Stimulated activated CD4-positive, alpha-beta T cell treated with anti-CD3 and anti-CD28 coated beads, Interleukin-15, amount 100 ng/mL, for 48 hours (primary cell): ENCODE results near the gene TMEM45B.
"Not testable (repeated sequence)": the region's sequence is repeated elsewhere in the genome, so short reads cannot be mapped to it uniquely, and the experiment has no call there.

Experiments used
- DNase-seq, 2 donors: peaks; one replicate each; pipeline ENCODE4 v3.0.0-alpha.2; 2020; ENCODE audit warnings: low read depth in 2 of 2

Gene TMEM45B

GRCh38 chr11:129852125-129852740 lies 36.6 kb downstream of the TMEM45B start:
- no peak for DNase-seq

- peak; percentile 11 to 15 for DNase-seq
Measured at GRCh38 chr11:129853518-129854231, 38.0 kb downstream of the TMEM45B start.

- no peak for DNase-seq
Measured at GRCh38 chr11:129854232-129854805, 38.7 kb downstream of the TMEM45B start.

GRCh38 chr11:129855086-129855485 lies 39.4 kb downstream of the TMEM45B start:
- DNase-seq: no peak

- no peak for DNase-seq
Measured at GRCh38 chr11:129856036-129856435, 40.4 kb downstream of the TMEM45B start.

GRCh38 chr11:129861702-129862522 lies 46.3 kb downstream of the TMEM45B start:
- DNase-seq: no peak

GRCh38 chr11:129864811-129865210 lies 49.2 kb downstream of the TMEM45B start:
- no peak for DNase-seq

GRCh38 chr11:129865701-129866100 lies 50.1 kb downstream of the TMEM45B start:
- DNase-seq: no peak

- DNase-seq: no peak
Measured at GRCh38 chr11:129866311-129866710, 50.7 kb downstream of the TMEM45B start.

- DNase-seq: not testable (repeated sequence)
Measured at GRCh38 chr11:129868626-129869025, 53.0 kb downstream of the TMEM45B start.

GRCh38 chr11:129871914-129872313 lies 56.3 kb downstream of the TMEM45B start:
- no peak for DNase-seq

- no peak for DNase-seq
Measured at GRCh38 chr11:129880311-129880710, 64.7 kb downstream of the TMEM45B start.

- DNase-seq: peak in 1 of 2 donors; percentile 36
Measured at GRCh38 chr11:129881570-129882170, 66.0 kb downstream of the TMEM45B start.

GRCh38 chr11:129884581-129884980 lies 68.9 kb downstream of the TMEM45B start:
- no peak for DNase-seq

- no peak for DNase-seq
Measured at GRCh38 chr11:129885381-129885780, 69.7 kb downstream of the TMEM45B start.

- DNase-seq: no peak
Measured at GRCh38 chr11:129888451-129888850, 72.8 kb downstream of the TMEM45B start.

- no peak for DNase-seq
Measured at GRCh38 chr11:129894278-129895125, 78.9 kb downstream of the TMEM45B start.

- DNase-seq: peak; percentile 62 to 87
Measured at GRCh38 chr11:129895126-129896041, 79.7 kb downstream of the TMEM45B start, which contains the start of gene NFRKB. TSS of gene NFRKB (minus strand) at chr11:129895578. CDS start at chr11:129892849, 2,729 bp downstream.

GRCh38 chr11:129896062-129896461 lies 80.4 kb downstream of the TMEM45B start:
- DNase-seq: no peak

- no peak for DNase-seq
Measured at GRCh38 chr11:129905402-129905801, 89.8 kb downstream of the TMEM45B start.
